ENCODE measurements around the gene KBTBD13.

KBTBD13 gene

GRCh38 chr15:65052956-65053355 lies 23.6 kb upstream of the KBTBD13 start:
- no peak for DNase-seq

DNA sequence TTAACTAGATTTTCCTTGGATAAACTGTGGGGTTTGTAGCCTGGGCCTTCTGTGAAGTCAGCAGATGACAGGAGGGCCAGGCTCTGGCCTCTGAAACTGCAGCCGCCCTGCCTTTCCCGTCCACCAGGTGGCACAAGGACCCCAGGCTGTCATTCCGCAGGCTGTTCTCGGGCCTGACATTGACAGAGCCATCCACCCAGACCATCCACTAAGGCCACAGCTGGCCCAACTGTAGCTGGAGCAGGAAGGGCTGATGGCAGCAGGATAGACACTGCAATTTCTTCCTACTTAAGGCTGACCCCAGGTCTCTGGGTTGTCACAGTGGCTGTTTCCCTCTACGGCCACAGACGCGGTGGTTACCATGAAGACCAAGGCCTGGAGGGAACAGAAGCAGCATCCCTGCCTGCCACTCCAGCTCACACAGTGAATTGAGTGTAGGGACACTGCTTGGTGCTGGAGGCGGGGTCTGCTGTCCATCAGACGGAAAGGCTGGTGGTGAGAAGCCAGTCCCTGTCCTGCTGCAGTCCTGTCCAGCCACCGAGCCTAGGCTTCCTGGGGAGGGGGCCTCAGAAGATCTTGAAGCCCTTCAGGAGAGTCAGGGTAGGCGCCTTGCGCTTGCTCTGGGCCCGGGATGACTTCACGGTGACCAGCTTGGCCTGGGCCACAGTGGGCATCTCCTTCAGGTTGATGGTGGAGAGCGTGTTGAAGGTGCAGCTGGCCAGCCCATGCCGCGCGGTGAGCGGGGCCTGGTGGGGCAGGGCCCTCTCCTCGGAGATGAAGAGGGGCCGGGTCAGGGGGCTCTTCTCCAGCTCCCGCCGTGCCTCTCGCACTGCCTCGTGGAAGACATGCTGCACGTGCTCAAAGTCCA lies 22.0 kb upstream of the KBTBD13 start:
- peak; percentile 6 for DNase-seq

GRCh38 chr15:65055201-65055870 lies 21.2 kb upstream of the KBTBD13 start:
- no peak for DNase-seq

GRCh38 chr15:65056106-65056505 lies 20.4 kb upstream of the KBTBD13 start:
- no peak for DNase-seq

GRCh38 chr15:65056868-65057548 lies 19.5 kb upstream of the KBTBD13 start:
- no peak for DNase-seq

- DNase-seq, result no peak
Measured at GRCh38 chr15:65057549-65057940, 19.0 kb upstream of the KBTBD13 start.

DNA sequence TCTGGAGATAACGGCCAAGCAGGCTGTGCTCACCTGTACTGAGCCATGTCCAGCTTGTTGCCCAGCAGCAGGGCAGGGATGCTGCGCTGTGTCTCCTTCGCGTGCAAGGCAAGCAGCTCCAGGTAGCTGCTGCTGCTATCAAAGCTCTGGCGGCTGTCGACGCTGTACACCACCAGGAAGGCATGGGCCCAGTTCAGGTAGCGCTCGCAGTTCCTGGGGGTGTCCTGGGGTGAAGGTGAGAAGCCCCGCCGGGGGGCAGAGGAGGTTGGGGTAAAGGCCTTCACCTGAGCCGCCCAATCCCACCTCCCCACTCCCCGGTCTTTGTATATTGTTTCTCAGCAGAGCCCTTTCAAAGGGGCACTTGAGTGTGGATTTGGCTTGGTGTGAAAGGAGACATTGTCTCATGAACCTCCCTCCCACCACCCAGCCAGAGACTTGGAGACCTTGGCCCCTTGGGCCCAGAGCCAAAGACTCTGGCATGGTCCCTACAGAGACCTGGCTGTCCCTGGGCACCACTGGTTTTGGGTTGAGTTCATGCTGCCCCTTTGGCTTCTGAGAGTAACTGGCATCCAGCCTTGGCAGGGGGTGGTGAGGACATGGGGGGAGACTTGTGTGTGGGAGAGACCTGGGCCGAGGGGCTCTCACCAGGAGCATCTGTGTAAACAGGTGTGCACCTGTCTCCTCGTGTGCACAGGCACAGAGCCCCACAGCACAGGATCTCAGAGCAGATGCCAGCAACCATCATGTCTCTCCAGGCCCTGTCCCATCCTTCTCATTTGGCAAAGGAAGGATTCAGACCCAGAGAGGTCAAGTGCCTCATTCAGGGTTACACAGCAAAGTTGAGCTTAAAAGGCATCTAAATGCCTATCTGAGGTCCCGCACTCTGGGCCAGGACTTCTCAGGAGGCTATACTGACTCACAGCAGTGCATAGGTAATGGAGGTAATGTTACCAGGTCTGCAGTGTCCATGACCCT lies 17.9 kb upstream of the KBTBD13 start:
- DNase-seq, result no peak

DNA sequence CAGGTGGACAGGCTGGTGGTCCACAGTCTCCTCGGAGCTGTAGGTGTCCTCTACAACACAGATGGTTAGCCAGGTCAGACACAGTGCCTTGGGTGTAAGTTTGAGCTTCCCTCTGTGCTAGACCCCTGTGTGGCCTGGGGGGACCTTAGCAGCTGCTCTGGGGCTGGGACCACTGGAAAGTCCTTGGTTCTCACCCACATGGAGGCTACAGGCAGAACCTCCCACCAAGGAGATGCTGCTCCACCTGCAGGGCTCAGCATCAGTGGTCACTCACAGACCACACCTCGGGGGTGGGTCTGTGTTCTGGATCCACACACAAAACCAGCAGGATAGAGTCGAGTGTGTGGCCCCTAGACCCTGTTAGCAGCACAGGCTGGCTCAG lies 17.2 kb upstream of the KBTBD13 start:
- DNase-seq, result no peak

DNA sequence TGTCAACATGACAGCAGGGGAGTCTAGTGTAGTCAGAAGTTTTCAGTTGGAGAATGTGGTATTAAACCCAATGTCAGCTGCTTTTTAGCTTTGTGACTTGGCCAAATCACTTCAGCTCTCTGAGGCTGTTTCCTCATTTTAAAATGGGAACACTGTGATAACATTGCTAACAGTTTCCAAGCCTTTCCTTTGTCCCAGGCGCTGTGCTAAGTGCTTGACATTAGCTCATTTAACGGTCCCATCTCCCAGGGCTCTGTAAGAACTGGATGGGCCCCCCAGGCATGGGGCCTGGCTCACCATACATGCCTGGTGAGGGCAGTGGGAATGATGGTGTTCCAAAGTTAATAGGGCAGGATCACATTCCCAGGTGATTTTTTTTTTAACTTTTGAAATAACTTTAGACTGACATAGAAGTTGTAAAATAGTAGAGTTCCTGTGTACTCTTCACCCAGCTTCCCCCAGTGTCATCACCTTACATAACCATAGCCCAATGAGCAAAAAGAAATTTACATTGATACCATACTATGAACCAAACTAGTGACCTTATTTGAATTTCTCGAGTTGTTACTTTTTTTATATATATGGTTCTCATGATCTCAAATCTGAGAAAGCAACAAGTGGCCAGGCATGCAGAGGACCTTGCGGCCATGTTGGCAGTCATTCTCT lies 16.5 kb upstream of the KBTBD13 start:
- DNase-seq, result no peak

- DNase-seq, result no peak
Measured at GRCh38 chr15:65060641-65061397, 15.7 kb upstream of the KBTBD13 start.

DNA sequence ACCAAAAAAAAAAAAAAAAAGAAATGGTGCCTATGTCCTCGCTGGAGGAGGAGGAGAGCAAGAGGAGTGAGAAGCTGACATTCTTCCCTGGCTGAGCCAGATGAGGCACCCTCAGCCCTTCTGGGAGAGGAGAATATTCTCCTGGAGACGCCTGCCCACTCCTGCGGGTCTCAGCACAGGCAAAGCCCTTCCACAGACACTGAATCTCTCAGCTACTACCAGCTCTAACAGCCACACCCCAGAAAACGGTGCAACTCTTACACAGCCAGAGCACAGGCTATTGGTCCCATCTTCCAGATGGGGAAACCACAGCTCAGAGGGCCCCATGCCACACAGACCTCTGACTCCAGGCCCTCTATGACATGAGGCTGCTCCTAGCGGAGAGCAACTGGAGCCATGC lies 14.5 kb upstream of the KBTBD13 start:
- DNase-seq, result no peak

DNA sequence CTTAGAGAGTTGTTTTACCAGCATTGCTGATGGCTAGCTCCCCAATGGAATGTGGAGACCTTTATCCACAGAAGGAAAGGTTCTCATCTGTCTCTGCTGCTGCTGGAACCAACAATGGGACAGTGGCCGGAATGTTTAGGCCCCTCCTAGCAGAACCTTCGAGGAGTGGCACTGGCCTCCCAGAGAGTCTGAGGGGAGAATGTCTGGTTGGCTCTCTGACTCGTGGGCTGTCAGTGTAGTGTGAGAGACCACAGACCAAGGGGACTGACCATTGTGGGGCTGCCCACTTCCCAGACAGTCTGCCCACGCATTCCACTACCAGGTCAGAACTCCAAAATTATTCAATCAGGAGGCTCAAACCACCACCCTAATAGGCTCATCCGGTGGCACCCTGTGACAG lies 13.8 kb upstream of the KBTBD13 start:
- DNase-seq, result no peak

GRCh38 chr15:65066001-65066634 lies 10.4 kb upstream of the KBTBD13 start:
- DNase-seq, result no peak

- no peak for DNase-seq
Measured at GRCh38 chr15:65066635-65067316, 9.8 kb upstream of the KBTBD13 start.

GRCh38 chr15:65067317-65067644 lies 9.3 kb upstream of the KBTBD13 start:
- DNase-seq, result no peak

DNA sequence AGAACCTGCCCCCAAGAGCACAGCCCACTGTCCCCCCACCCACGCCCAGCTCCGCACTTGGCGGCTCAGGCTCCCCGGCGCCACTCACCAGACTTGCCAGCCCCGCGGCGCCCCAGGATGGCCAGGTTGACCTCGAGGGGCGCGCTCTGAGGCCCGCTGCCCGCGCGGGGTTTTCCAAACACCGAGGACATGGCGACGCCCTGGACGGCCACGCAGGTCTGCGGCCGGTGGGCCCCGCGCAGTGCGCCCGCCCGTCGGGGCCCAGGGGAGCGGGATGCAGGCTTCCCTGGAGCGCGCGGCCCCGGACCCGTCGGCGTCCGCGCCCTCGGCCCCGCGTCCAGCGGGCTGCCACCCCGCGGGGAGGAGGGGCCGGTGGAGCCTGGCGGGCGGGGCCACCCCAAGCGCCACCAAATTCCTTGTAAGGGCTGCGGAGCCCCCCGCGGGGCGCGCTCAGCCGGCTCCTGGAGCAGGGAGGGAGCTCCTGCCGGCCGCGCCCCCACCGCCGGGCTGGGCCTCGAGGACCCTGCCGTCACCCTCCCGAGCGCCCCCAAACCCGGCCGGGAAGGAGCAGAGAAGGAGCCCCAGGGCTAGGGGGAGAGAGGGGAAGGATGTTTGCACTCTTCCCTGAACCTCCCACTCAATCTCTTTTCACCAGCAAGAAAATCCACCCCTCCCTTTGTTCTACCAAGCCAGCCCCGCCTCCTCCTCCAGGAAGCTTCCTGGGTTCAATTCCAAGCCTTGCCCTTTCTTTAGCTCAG lies 8.7 kb upstream of the KBTBD13 start, which contains the start of gene RASL12:
TSS of gene RASL12 (minus strand) at position 347 of the 758 bp plus-strand sequence. CDS start at position 191, 156 bp downstream.
- no peak for DNase-seq

DNA sequence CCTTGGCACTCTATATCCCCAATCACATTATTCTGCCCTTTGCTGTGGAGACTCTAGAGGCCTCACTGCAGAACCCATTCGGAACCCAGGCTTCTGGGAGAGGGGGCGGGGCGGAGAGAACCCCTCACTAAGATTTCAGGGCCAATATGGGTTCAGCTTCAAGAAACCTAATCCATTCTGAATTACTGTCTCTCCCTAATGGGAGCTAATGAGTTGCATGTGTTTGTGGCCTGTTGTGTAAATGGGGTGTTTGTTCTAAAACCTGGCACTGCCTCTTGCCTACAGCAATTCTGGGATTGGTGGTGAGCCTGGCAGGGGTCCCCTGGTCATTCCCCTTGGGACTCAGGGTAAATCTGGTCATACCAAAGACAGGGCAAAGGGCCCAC lies 8.2 kb upstream of the KBTBD13 start:
- no peak for DNase-seq

GRCh38 chr15:65069179-65069578 lies 7.4 kb upstream of the KBTBD13 start:
- no peak for DNase-seq

GRCh38 chr15:65069779-65070546 lies 6.6 kb upstream of the KBTBD13 start:
- no peak for DNase-seq

All from NCI-H1694 (cell line).